HL-60/S4 treated with retinoic acid at 250 ng/mL for 4 days and 3 days (cell line): ENCODE results near the gene CLK2.

Source experiments
- in situ Hi-C: fragments of 300-500 bp; cut with MboI; formaldehyde crosslinking; loops from 2 replicates; pipeline ENCODE4 v1.7.0; 2022; ENCODE audit warnings: low sequenced_read_pairs

CLK2 gene

GRCh38 chr1:155269381-155269780 lies 3.9 kb downstream of the CLK2 start:
- in situ Hi-C loops: no loop called here

GRCh38 chr1:155268630-155269029 lies 4.7 kb downstream of the CLK2 start:
- in situ Hi-C loops: no loop called here

GRCh38 chr1:155267373-155267772 lies 5.9 kb downstream of the CLK2 start:
- in situ Hi-C loops: no loop called here

GRCh38 chr1:155266553-155266952 lies 6.8 kb downstream of the CLK2 start:
- in situ Hi-C loops: no loop called here

GRCh38 chr1:155263067-155263466 lies 10.2 kb downstream of the CLK2 start:
- in situ Hi-C loops: no loop called here

- in situ Hi-C loops: no loop called here
Measured at GRCh38 chr1:155261852-155262673, 11.2 kb downstream of the CLK2 start, which contains the start of gene SCAMP3. SCAMP3 (minus strand) TSS chr1:155262360; CDS start chr1:155262151, 209 bp downstream.

GRCh38 chr1:155261493-155261851 lies 11.8 kb downstream of the CLK2 start:
- in situ Hi-C loops: no loop called here

- in situ Hi-C loops: no loop called here
Measured at GRCh38 chr1:155260276-155260675, 13.0 kb downstream of the CLK2 start.

GRCh38 chr1:155256058-155256852 lies 17.0 kb downstream of the CLK2 start:
- in situ Hi-C loops: loop anchor here (10.0 kb wide), 1 partner anchor 329 kb away; no protein-coding TSS in a partner anchor

GRCh38 chr1:155255243-155256007 lies 17.9 kb downstream of the CLK2 start, which contains the start of gene ENTREP3:
ENTREP3 (minus strand) TSS chr1:155255483; CDS start chr1:155254877, 606 bp downstream.
- in situ Hi-C loops: loop anchor here (10.0 kb wide), 1 partner anchor 329 kb away; no protein-coding TSS in a partner anchor

- in situ Hi-C loops: loop anchor here (10.0 kb wide), 1 partner anchor 330 kb away; no protein-coding TSS in a partner anchor
Measured at GRCh38 chr1:155254714-155255242, 18.5 kb downstream of the CLK2 start.

- in situ Hi-C loops: loop anchor here (10.0 kb wide), 1 partner anchor 331 kb away; no protein-coding TSS in a partner anchor
Measured at GRCh38 chr1:155254228-155254713, 19.0 kb downstream of the CLK2 start.

GRCh38 chr1:155253797-155254196 lies 19.5 kb downstream of the CLK2 start:
- in situ Hi-C loops: loop anchor here (10.0 kb wide), 1 partner anchor 331 kb away; no protein-coding TSS in a partner anchor

- in situ Hi-C loops: loop anchor here (10.0 kb wide), 1 partner anchor 332 kb away; no protein-coding TSS in a partner anchor
Measured at GRCh38 chr1:155253208-155253607, 20.1 kb downstream of the CLK2 start.

GRCh38 chr1:155251566-155251965 lies 21.7 kb downstream of the CLK2 start:
- in situ Hi-C loops: loop anchor here (10.0 kb wide), 1 partner anchor 333 kb away; no protein-coding TSS in a partner anchor

GRCh38 chr1:155250633-155251449 lies 22.5 kb downstream of the CLK2 start:
- in situ Hi-C loops: loop anchor here (10.0 kb wide), 1 partner anchor 334 kb away; no protein-coding TSS in a partner anchor

GRCh38 chr1:155250246-155250632 lies 23.1 kb downstream of the CLK2 start:
- in situ Hi-C loops: loop anchor here (10.0 kb wide), 1 partner anchor 335 kb away; no protein-coding TSS in a partner anchor

- in situ Hi-C loops: no loop called here
Measured at GRCh38 chr1:155247667-155248553, 25.4 kb downstream of the CLK2 start.
